ENCODE data around the gene KLKB1.

DNA sequence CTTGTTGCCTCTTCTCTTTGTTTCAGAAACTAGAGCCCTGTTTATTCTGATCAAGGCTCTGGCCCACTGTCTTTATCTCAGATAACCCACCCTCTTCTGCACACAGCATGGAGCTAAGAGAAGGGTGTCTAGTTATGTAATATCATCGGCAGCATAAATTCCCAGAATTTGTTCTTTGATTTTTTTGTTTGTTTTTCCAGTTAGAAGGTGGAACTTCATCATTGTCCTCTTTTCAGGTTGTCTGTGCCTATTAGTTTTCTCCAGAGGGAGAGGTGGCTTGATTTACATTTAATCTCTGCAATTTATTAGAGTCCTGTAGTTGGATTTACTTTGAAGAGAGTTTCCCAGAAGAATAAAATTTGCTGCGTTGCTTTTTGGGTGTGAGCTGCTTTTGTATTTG lies 23.5 kb downstream of the KLKB1 start:
- TF ChIP-seq ZC3H10 (CRISPR knock-in tag; IDR thresholded peaks at IDR 0.05) (no peak), ZFP30 (CRISPR knock-in tag; IDR thresholded peaks at IDR 0.05) (no peak), RARB (CRISPR knock-in tag; IDR thresholded peaks at IDR 0.05) (no peak), TOX (CRISPR knock-in tag; IDR thresholded peaks at IDR 0.05; ENCODE audit: borderline replicate concordance) (no peak), PATZ1 (CRISPR knock-in tag; IDR thresholded peaks at IDR 0.05; ENCODE audit: borderline replicate concordance) (no peak), SNAI2 (CRISPR knock-in tag; IDR thresholded peaks at IDR 0.05) (no peak), GLIS3 (CRISPR knock-in tag; IDR thresholded peaks at IDR 0.05) (no peak), CSDC2 (CRISPR knock-in tag; IDR thresholded peaks at IDR 0.05) (no peak), TSHZ2 (CRISPR knock-in tag; IDR thresholded peaks at IDR 0.05) (no peak), TCF4 (CRISPR knock-in tag; IDR thresholded peaks at IDR 0.05; ENCODE audit: borderline replicate concordance) (no peak), ARNTL (CRISPR knock-in tag; IDR thresholded peaks at IDR 0.05; ENCODE audit: borderline replicate concordance, low read depth) (no peak), PPARA (CRISPR knock-in tag; IDR thresholded peaks at IDR 0.05; ENCODE audit: borderline replicate concordance) (no peak)
- TF ChIP-seq, protein P1, sequence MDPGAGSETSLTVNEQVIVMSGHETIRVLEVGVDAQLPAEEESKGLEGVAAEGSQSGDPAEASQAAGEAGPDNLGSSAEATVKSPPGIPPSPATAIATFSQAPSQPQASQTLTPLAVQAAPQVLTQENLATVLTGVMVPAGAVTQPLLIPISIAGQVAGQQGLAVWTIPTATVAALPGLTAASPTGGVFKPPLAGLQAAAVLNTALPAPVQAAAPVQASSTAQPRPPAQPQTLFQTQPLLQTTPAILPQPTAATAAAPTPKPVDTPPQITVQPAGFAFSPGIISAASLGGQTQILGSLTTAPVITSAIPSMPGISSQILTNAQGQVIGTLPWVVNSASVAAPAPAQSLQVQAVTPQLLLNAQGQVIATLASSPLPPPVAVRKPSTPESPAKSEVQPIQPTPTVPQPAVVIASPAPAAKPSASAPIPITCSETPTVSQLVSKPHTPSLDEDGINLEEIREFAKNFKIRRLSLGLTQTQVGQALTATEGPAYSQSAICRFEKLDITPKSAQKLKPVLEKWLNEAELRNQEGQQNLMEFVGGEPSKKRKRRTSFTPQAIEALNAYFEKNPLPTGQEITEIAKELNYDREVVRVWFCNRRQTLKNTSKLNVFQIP (CRISPR knock-in tag; IDR thresholded peaks at IDR 0.05; ENCODE audit: borderline replicate concordance, low read depth), result no peak
- TF ChIP-seq, protein P2, sequence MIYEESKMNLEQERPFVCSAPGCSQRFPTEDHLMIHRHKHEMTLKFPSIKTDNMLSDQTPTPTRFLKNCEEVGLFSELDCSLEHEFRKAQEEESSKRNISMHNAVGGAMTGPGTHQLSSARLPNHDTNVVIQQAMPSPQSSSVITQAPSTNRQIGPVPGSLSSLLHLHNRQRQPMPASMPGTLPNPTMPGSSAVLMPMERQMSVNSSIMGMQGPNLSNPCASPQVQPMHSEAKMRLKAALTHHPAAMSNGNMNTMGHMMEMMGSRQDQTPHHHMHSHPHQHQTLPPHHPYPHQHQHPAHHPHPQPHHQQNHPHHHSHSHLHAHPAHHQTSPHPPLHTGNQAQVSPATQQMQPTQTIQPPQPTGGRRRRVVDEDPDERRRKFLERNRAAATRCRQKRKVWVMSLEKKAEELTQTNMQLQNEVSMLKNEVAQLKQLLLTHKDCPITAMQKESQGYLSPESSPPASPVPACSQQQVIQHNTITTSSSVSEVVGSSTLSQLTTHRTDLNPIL (CRISPR knock-in tag; IDR thresholded peaks at IDR 0.05; ENCODE audit: low read depth), result no peak
